Upper lobe of left lung (tissue), 6 donors: ENCODE results near the gene CERK. TPM values are rescaled to one million over a fixed set of nuclear protein-coding genes. Genes with fewer than 3 reads are reported as not detected.
"Not testable (repeated sequence)": the region's sequence is repeated elsewhere in the genome, so short reads cannot be mapped to it uniquely, and the experiment has no call there.

ENCODE experiments used
- ATAC-seq, 2 donors: fragments of 200-7000 bp; cut with Tn5 transposase; one replicate each; pipeline ENCODE4 v1.9.1; 2022; ENCODE audit warnings: mild to moderate bottlenecking in 2 of 2, moderate library complexity in 2 of 2; ENCODE audit not compliant: low FRiP score in 2 of 2
- DNase-seq, 2 donors: peaks; one replicate each; pipeline ENCODE4 v3.0.0-alpha.2; 2019 to 2020
- H3K27ac ChIP-seq, 4 donors: fragments of 200-600 bp; sonication (generic); one replicate each; pipeline ENCODE4 v1.5.1; 2016 to 2019
- H3K27me3 ChIP-seq, 4 donors: fragments of 200-600 bp; sonication (generic); one replicate each; pipeline ENCODE4 v1.5.1; 2017 to 2019
- H3K36me3 ChIP-seq, 4 donors: fragments of 200-600 bp; sonication (generic); one replicate each; pipeline ENCODE4 v1.5.1; 2016 to 2019
- H3K4me1 ChIP-seq, 4 donors: fragments of 200-600 bp; sonication (generic); one replicate each; pipeline ENCODE4 v1.5.1; 2018 to 2019
- H3K4me3 ChIP-seq, 4 donors: fragments of 200-600 bp; sonication (generic); one replicate each; pipeline ENCODE4 v1.5.1; 2017 to 2019; ENCODE audit warnings: mild to moderate bottlenecking in 2 of 4, moderate library complexity in 1 of 4
- H3K9me3 ChIP-seq, 4 donors: fragments of 200-600 bp; sonication (generic); one replicate each; pipeline ENCODE4 v1.5.1; 2018 to 2019
- CTCF ChIP-seq, 6 experiments: fragments of 450-650 bp in 4 of 6; fragments of 200-600 bp in 2 of 6; sonication (generic) in 2 of 6; IDR thresholded peaks; one replicate each; pipeline ENCODE4 v1.5.1; 2016 to 2019; ENCODE audit warnings: antibody characterized with exemption in 6 of 6
- EP300 ChIP-seq, 4 donors: sonication (generic); formaldehyde crosslinking; IDR thresholded peaks; one replicate each; pipeline ENCODE4 v1.5.1; 2017; ENCODE audit warnings: antibody characterized with exemption in 4 of 4, control low read depth in 2 of 4
- POLR2A ChIP-seq, 4 donors: fragments of 450-650 bp; IDR thresholded peaks; one replicate each; pipeline ENCODE4 v1.5.1; 2016 to 2017; ENCODE audit warnings: antibody characterized with exemption in 4 of 4, mild to moderate bottlenecking in 2 of 4
- POLR2AphosphoS5 ChIP-seq, 2 donors: sonication (generic); formaldehyde crosslinking; IDR thresholded peaks; one replicate each; pipeline ENCODE4 v1.5.1; 2017; ENCODE audit warnings: antibody characterized with exemption in 2 of 2
- WGBS, 2 donors: methylation state at CpG; one replicate each; pipeline ENCODE4 v1.1.5; 2017 to 2018; 5-methylcytosine and 5-hydroxymethylcytosine counted together
- total RNA-seq, 6 donors: library from RNA; depleted of rRNA in 4 of 6; stranded (reverse); fragments of >200 nt in 4 of 6; gene quantifications; one replicate each; pipeline versions ENCODE4 v1.1.0 to v1.2.1, GENCODE V29; 2016 to 2021
- donor health status: DM: no; HTN: no; CAD: no; lungs with moderate emphysema.
- donor health status: DM: no; HTN: yes; CAD: no; lungs with severe emphysema.

The CERK gene
- total RNA-seq, 6 donors from 2014 or later, result 26.9 to 55.5 (median 32.7) TPM

GRCh38 chr22:46649141-46650077, 88.6 kb downstream of the CERK start:
- Histone ChIP-seq H3K4me3 (no peak overlapping the region), H3K36me3 (no peaks in the 10 kb centered on the region), H3K27ac (peak overlapping the region in 2 of 4 donors; percentile 3 to 30), H3K27me3 (no peaks in the 10 kb centered on the region), H3K4me1 (peaks cover 12 to 34% (median 24%) of the 10 kb centered on the region in 4 donors), H3K9me3 (no peaks in the 10 kb centered on the region)
- peak in 1 of 2 donors; percentile 52 for DNase-seq
- 44 to 48% methylated on average over 20 to 25 of the region's 25 CpGs for WGBS, 2 donors
- no peak for ATAC-seq
- TF ChIP-seq POLR2AphosphoS5 (IDR thresholded peaks at IDR 0.05) (peak in 1 of 2 donors; percentile 41), POLR2A (IDR thresholded peaks at IDR 0.05) (no peak), EP300 (IDR thresholded peaks at IDR 0.05) (peak in 1 of 4 donors; percentile 6), CTCF (IDR thresholded peaks at IDR 0.05) (no peak)

GRCh38 chr22:46648225-46648820, 89.7 kb downstream of the CERK start:
- WGBS, 2 donors, result 89 to 92% methylated on average over 2 of the region's 2 CpGs
- H3K36me3 ChIP-seq, ATAC-seq, H3K4me3 ChIP-seq, H3K27ac ChIP-seq, H3K9me3 ChIP-seq, H3K27me3 ChIP-seq, DNase-seq: not testable (repeated sequence)
- peaks cover 12 to 32% (median 22%) of the 10 kb centered on the region in 4 donors for H3K4me1 ChIP-seq

GRCh38 chr22:46646531-46647215, 91.4 kb downstream of the CERK start:
- DNase-seq (no peak), ATAC-seq (no peak)
- no peaks in the 10 kb centered on the region for H3K9me3 ChIP-seq
- H3K27me3 ChIP-seq, result no peaks in the 10 kb centered on the region
- 83 to 87% methylated on average over 10 of the region's 10 CpGs for WGBS, 2 donors
- H3K4me1 ChIP-seq, result peaks cover 12 to 19% (median 17%) of the 10 kb centered on the region in 4 donors
- H3K27ac ChIP-seq, result no peak overlapping the region
- no peaks in the 10 kb centered on the region for H3K36me3 ChIP-seq
- H3K4me3 ChIP-seq, result no peak overlapping the region
- TF ChIP-seq POLR2A (IDR thresholded peaks at IDR 0.05), result no peak
- TF ChIP-seq POLR2AphosphoS5 (IDR thresholded peaks at IDR 0.05), result no peak
- no peak for TF ChIP-seq CTCF (IDR thresholded peaks at IDR 0.05)
- no peak for TF ChIP-seq EP300 (IDR thresholded peaks at IDR 0.05)

- DNase-seq, H3K27me3 ChIP-seq, H3K4me3 ChIP-seq, H3K9me3 ChIP-seq, H3K4me1 ChIP-seq, ATAC-seq, H3K36me3 ChIP-seq, H3K27ac ChIP-seq: not testable (repeated sequence)
- 90 to 96% methylated on average over 5 of the region's 5 CpGs for WGBS, 2 donors
These were observed 95.1 kb downstream of the CERK start for GRCh38 chr22:46642840-46643480.

- WGBS, 2 donors, result 82 to 86% methylated on average over 7 of the region's 7 CpGs
- no peak for TF ChIP-seq POLR2A (IDR thresholded peaks at IDR 0.05)
- TF ChIP-seq EP300 (IDR thresholded peaks at IDR 0.05), result no peak
- no peak for TF ChIP-seq POLR2AphosphoS5 (IDR thresholded peaks at IDR 0.05)
- TF ChIP-seq CTCF (IDR thresholded peaks at IDR 0.05), result no peak
- Histone ChIP-seq H3K36me3 (no peaks in the 10 kb centered on the region), H3K9me3 (no peaks in the 10 kb centered on the region), H3K4me3 (no peak overlapping the region), H3K27ac (no peak overlapping the region), H3K4me1 (no peaks in the 10 kb centered on the region), H3K27me3 (no peaks in the 10 kb centered on the region)
- ATAC-seq (peak in 1 of 2 donors; percentile 27), DNase-seq (no peak)
These were observed 96.2 kb downstream of the CERK start for GRCh38 chr22:46641811-46642266.
